ENCODE data around the gene APOC3. TPM values are rescaled to one million over a fixed set of nuclear protein-coding genes. Genes with fewer than 3 reads are reported as not detected.

The APOC3 gene
- total RNA-seq, 1 experiment from 2014 or later, result 3.5 TPM

GRCh38 chr11:116847612-116848011 lies 17.9 kb downstream of the APOC3 start:
- no TSS peak for BruUV-seq (replicated peaks)
- no peak overlapping the region for H2AFZ ChIP-seq (ENCODE audit: low read depth, low read length, poor library complexity, severe bottlenecking)
- H3K36me3 ChIP-seq (ENCODE audit: control insufficient read depth in 1 of 2, insufficient read depth in 2 of 2, low read length in 2 of 2), result peaks cover 3 to 17% of the 10 kb centered on the region in 2 experiments; a peak in 2 of 4 replicates
- ATAC-seq, result no peak
- H3K79me2 ChIP-seq (ENCODE audit: insufficient read depth, low read length), result no peaks in the 10 kb centered on the region
- ChIA-PET POLR2A (no interaction called here), CTCF (no interaction called here), RAD21 (ENCODE audit: low non-redundant PET in 1 of 2, low total read pairs in 2 of 2, uncharacterized antibody in 2 of 2, unreplicated experiment in 2 of 2) (no interaction called here)
- H3K27ac ChIP-seq (ENCODE audit: low read depth, low read length), result no peak overlapping the region
- DNase-seq (ENCODE audit: low read depth, low spot score), result no peak
- TF ChIP-seq ZFX (IDR thresholded peaks at IDR 0.05), result no peak
- TF ChIP-seq SP1 (IDR thresholded peaks at IDR 0.05; ENCODE audit: low read depth), result no peak
- no peak for TF ChIP-seq ATF3 (IDR thresholded peaks at IDR 0.05)
- TF ChIP-seq ZNF274 (IDR thresholded peaks at IDR 0.05; ENCODE audit: low read depth, low read length), result no peak
- TF ChIP-seq REST (IDR thresholded peaks at IDR 0.05; ENCODE audit: low read depth), result no peak
- no peak for TF ChIP-seq CEBPB (IDR thresholded peaks at IDR 0.05; ENCODE audit: low read depth)
- TF ChIP-seq CTCF (IDR thresholded peaks at IDR 0.05 in 2 of 3, conservative IDR thresholded peaks at IDR 0.05 in 1 of 3; ENCODE audit: borderline replicate concordance in 1 of 3, insufficient read depth in 1 of 3, low read depth in 2 of 3, low read length in 2 of 3), result no peak
- TF ChIP-seq YY1 (IDR thresholded peaks at IDR 0.05; ENCODE audit: extremely low read depth, insufficient replicate concordance, low read depth, low read length), result no peak
- H4K20me1 ChIP-seq (ENCODE audit: insufficient read depth), result no peaks in the 10 kb centered on the region
- H3K27me3 ChIP-seq (ENCODE audit: insufficient read depth, low read length), result no peaks in the 10 kb centered on the region
- no peak overlapping the region for H3K4me3 ChIP-seq (replicated peaks in 1 of 2; ENCODE audit: low read depth in 1 of 2, low read length in 2 of 2)
- H3K4me2 ChIP-seq (ENCODE audit: low read length), result no peak overlapping the region
- H3K4me1 ChIP-seq (ENCODE audit: control insufficient read depth in 1 of 2, insufficient read depth in 2 of 2, low read length in 2 of 2), result no peaks in the 10 kb centered on the region; a peak in 1 of 4 replicates
- intact Hi-C loops (cut with micrococcal nuclease), result no loop called here
- H3K9me3 ChIP-seq (ENCODE audit: control insufficient read depth in 1 of 2, insufficient read depth in 1 of 2, low read depth in 1 of 2, low read length in 2 of 2), result no peaks in the 10 kb centered on the region
- H3K9me2 ChIP-seq (ENCODE audit: insufficient read depth), result no peaks in the 10 kb centered on the region
- H3K9ac ChIP-seq (ENCODE audit: low read length), result no peak overlapping the region

Measured in HCT116 (cell line).